H9 (cell line): ENCODE results near the gene DDRGK1. TPM values are rescaled to one million over a fixed set of nuclear protein-coding genes. Genes with fewer than 3 reads are reported as not detected.
A peak's percentile ranks its signal among the peaks of the same experiment; 100 is the strongest.

Experiments used
- DNase-seq: peaks from one replicate; pipeline ENCODE4 v3.0.0-alpha.2; 2017
- H2AFZ ChIP-seq: one replicate; pipeline ENCODE4 v1.6.1; 2013; ENCODE audit warnings: mild to moderate bottlenecking, low read length, control low read depth, moderate library complexity
- H2AK5ac ChIP-seq: 2 replicates; pipeline ENCODE4 v1.6.1; 2013; ENCODE audit warnings: low read length, control low read depth, mixed read lengths; ENCODE audit not compliant: insufficient read length
- H2BK120ac ChIP-seq: one replicate; pipeline ENCODE4 v1.6.1; 2013; ENCODE audit warnings: low read depth, mild to moderate bottlenecking, low read length, control low read depth, inconsistent platforms; ENCODE audit not compliant: poor library complexity, severe bottlenecking
- H2BK12ac ChIP-seq: 2 replicates; pipeline ENCODE4 v1.6.1; 2013; ENCODE audit warnings: low read length, control low read depth, mixed read lengths, low read depth; ENCODE audit not compliant: insufficient read length
- H2BK15ac ChIP-seq: 2 replicates; pipeline ENCODE4 v1.6.1; 2013; ENCODE audit warnings: low read depth, low read length, control low read depth
- H2BK20ac ChIP-seq: one replicate; pipeline ENCODE4 v1.6.1; 2013; ENCODE audit warnings: low read depth, mild to moderate bottlenecking, low read length, control low read depth, inconsistent platforms; ENCODE audit not compliant: poor library complexity, severe bottlenecking
- H2BK5ac ChIP-seq: 2 replicates; pipeline ENCODE4 v1.6.1; 2013; ENCODE audit warnings: low read length, control low read depth, mixed read lengths; ENCODE audit not compliant: insufficient read length
- H3K14ac ChIP-seq: 2 replicates; pipeline ENCODE4 v1.6.1; 2013; ENCODE audit warnings: low read length, control low read depth; ENCODE audit not compliant: insufficient read depth
- H3K18ac ChIP-seq: 2 replicates; pipeline ENCODE4 v1.6.1; 2013; ENCODE audit warnings: low read depth, mild to moderate bottlenecking, mixed read lengths, low read length, control low read depth; ENCODE audit not compliant: insufficient read length
- H3K23ac ChIP-seq: 2 replicates; pipeline ENCODE4 v1.6.1; 2013; ENCODE audit warnings: low read length, control low read depth, mixed read lengths, low read depth; ENCODE audit not compliant: insufficient read length
- H3K23me2 ChIP-seq: 2 replicates; pipeline ENCODE4 v1.6.1; 2013; ENCODE audit warnings: low read depth, mild to moderate bottlenecking, mixed read lengths, low read length, control low read depth; ENCODE audit not compliant: insufficient read length, poor library complexity, severe bottlenecking
- H3K27ac ChIP-seq: 2 replicates; pipeline ENCODE4 v1.5.1; 2013; ENCODE audit warnings: low read length, control low read depth, mixed read lengths, low read depth; ENCODE audit not compliant: insufficient read length
- H3K27me3 ChIP-seq: 2 replicates; pipeline ENCODE4 v1.6.1; 2013; ENCODE audit warnings: low read length, control low read depth, inconsistent platforms; ENCODE audit not compliant: insufficient read depth
- H3K4ac ChIP-seq: 2 replicates; pipeline ENCODE4 v1.6.1; 2013; ENCODE audit warnings: low read depth, mild to moderate bottlenecking, control low read depth, inconsistent platforms, low read length, moderate library complexity
- H3K4me1 ChIP-seq: 2 replicates; pipeline ENCODE4 v1.6.1; 2013; ENCODE audit warnings: low read length, control low read depth, inconsistent platforms; ENCODE audit not compliant: insufficient read depth
- H3K4me2 ChIP-seq: 2 replicates; pipeline ENCODE4 v1.6.1; 2013; ENCODE audit warnings: low read length, control low read depth, mixed read lengths; ENCODE audit not compliant: insufficient read length, insufficient read depth
- H3K56ac ChIP-seq: 2 replicates; pipeline ENCODE4 v1.6.1; 2013; ENCODE audit warnings: low read depth, mild to moderate bottlenecking, mixed read lengths, low read length, control low read depth; ENCODE audit not compliant: insufficient read length
- H3K79me1 ChIP-seq: 2 replicates; pipeline ENCODE4 v1.6.1; 2013; ENCODE audit warnings: low read depth, mild to moderate bottlenecking, moderate library complexity, low read length, control low read depth, inconsistent platforms; ENCODE audit not compliant: insufficient read depth, poor library complexity, severe bottlenecking
- H3K79me2 ChIP-seq: 2 replicates; pipeline ENCODE4 v1.6.1; 2013; ENCODE audit warnings: low read length, control low read depth, inconsistent platforms; ENCODE audit not compliant: insufficient read depth
- H3K9ac ChIP-seq: 2 replicates; pipeline ENCODE4 v1.6.1; 2013; ENCODE audit warnings: low read length, control low read depth, mixed read lengths; ENCODE audit not compliant: insufficient read length; ENCODE audit errors: extremely low read depth
- H3K9me3 ChIP-seq: one replicate; pipeline ENCODE4 v1.6.1; 2013; ENCODE audit warnings: low read depth, low read length, inconsistent platforms; ENCODE audit not compliant: control insufficient read depth
- H3T11ph ChIP-seq: one replicate; pipeline ENCODE4 v1.6.1; 2013; ENCODE audit warnings: mild to moderate bottlenecking, low read length, control low read depth, inconsistent platforms
- H4K20me1 ChIP-seq: one replicate; pipeline ENCODE4 v1.6.1; 2013; ENCODE audit not compliant: control insufficient read depth, insufficient read length, insufficient read depth
- H4K5ac ChIP-seq: 2 replicates; pipeline ENCODE4 v1.6.1; 2013; ENCODE audit warnings: low read depth, mild to moderate bottlenecking, mixed read lengths, low read length, control low read depth; ENCODE audit not compliant: insufficient read length
- H4K8ac ChIP-seq: replicated peaks from 2 replicates; pipeline ENCODE4 v1.6.1; 2013; ENCODE audit warnings: low read length, control low read depth, mixed read lengths, low read depth; ENCODE audit not compliant: insufficient read length
- H4K91ac ChIP-seq: 2 replicates; pipeline ENCODE4 v1.6.1; 2013; ENCODE audit warnings: low read depth, mild to moderate bottlenecking, moderate library complexity, mixed read lengths, low read length, control low read depth; ENCODE audit not compliant: insufficient read length
- H3K27ac Mint-ChIP-seq, 3 experiments: 2 replicates in 2 of 3; 3 replicates in 1 of 3; pipeline ENCODE4 v1.8.0; 2020 to 2021; ENCODE audit warnings: mixed read lengths in 3 of 3, mild to moderate bottlenecking in 1 of 3, moderate library complexity in 1 of 3
- H3K27me3 Mint-ChIP-seq: 2 replicates; pipeline ENCODE4 v1.8.0; 2021; ENCODE audit warnings: low read depth, mild to moderate bottlenecking, moderate library complexity, mixed read lengths
- H3K36me3 Mint-ChIP-seq, 3 experiments: 2 replicates in 2 of 3; 3 replicates in 1 of 3; pipeline ENCODE4 v1.8.0; 2020 to 2021; ENCODE audit warnings: low read depth in 3 of 3, mixed read lengths in 3 of 3; ENCODE audit not compliant: insufficient read depth in 1 of 3
- H3K4me1 Mint-ChIP-seq, 2 experiments: 2 replicates each; pipeline ENCODE4 v1.8.0; 2020; ENCODE audit warnings: mixed read lengths in 2 of 2
- H3K4me3 Mint-ChIP-seq, 2 experiments: 2 replicates in 1 of 2; 3 replicates in 1 of 2; pipeline ENCODE4 v1.8.0; 2020 to 2021; ENCODE audit warnings: mild to moderate bottlenecking in 2 of 2, mixed read lengths in 2 of 2, moderate library complexity in 1 of 2
- H3K9me3 Mint-ChIP-seq, 2 experiments: 2 replicates in 1 of 2; 3 replicates in 1 of 2; pipeline ENCODE4 v1.8.0; 2020; ENCODE audit warnings: mild to moderate bottlenecking in 2 of 2, mixed read lengths in 2 of 2, moderate library complexity in 1 of 2
- CTCF ChIP-seq: fragments of 200-600 bp; sonication (generic); conservative IDR thresholded peaks from 3 replicates; pipeline ENCODE4 v1.8.0; 2021; ENCODE audit warnings: antibody characterized with exemption, mild to moderate bottlenecking
- WGBS: extraction: QIAGEN DNeasy Blood & Tissue Kit; methylation state at CpG from one replicate; pipeline ENCODE4 v1.1.7; 2013; ENCODE audit warnings: missing lambda C conversion rate, low lambda C conversion rate, mixed read lengths; ENCODE audit not compliant: insufficient read length; ENCODE audit errors: extremely low coverage; 5-methylcytosine and 5-hydroxymethylcytosine counted together
- total RNA-seq: library from RNA; stranded (reverse); gene quantifications from 2 replicates; pipeline ENCODE4 v1.2.1, GENCODE V29; 2021

Gene DDRGK1
- total RNA-seq, 1 experiment from 2014 or later = 58.1 TPM

GRCh38 chr20:3248167-3248992 lies 43.9 kb upstream of the DDRGK1 start:
- no peak overlapping the region for H3K27ac Mint-ChIP-seq
- H3K4me3 Mint-ChIP-seq = peak overlapping the region; percentile 38 to 73
- no peak overlapping the region for H3K18ac ChIP-seq
- peak; percentile 73 for DNase-seq
- no peak overlapping the region for H3K23ac ChIP-seq
- H2BK15ac ChIP-seq = no peak overlapping the region
- H3K23me2 ChIP-seq = peaks cover 8% of the 10 kb centered on the region
- H3K56ac ChIP-seq = no peak overlapping the region
- H3K27me3 ChIP-seq = no peaks in the 10 kb centered on the region; the same call in 1 of the 2 replicates
- H3K9ac ChIP-seq = no peak overlapping the region
- H2AFZ ChIP-seq = no peak overlapping the region
- no peak overlapping the region for H2BK12ac ChIP-seq
- H2BK120ac ChIP-seq = no peak overlapping the region
- H3K27me3 Mint-ChIP-seq = peaks cover 45% of the 10 kb centered on the region
- no peak overlapping the region for H2BK20ac ChIP-seq
- H2BK5ac ChIP-seq = no peak overlapping the region
- H3K4me1 ChIP-seq = no peaks in the 10 kb centered on the region; the same call in 1 of the 2 replicates
- H3K27ac ChIP-seq = no peak overlapping the region
- H4K8ac ChIP-seq = no peak overlapping the region
- H3K4ac ChIP-seq = no peak overlapping the region
- H4K20me1 ChIP-seq = no peaks in the 10 kb centered on the region
- no peaks in the 10 kb centered on the region for H3K79me1 ChIP-seq
- H4K5ac ChIP-seq = no peak overlapping the region
- no peak overlapping the region for H3T11ph ChIP-seq
- H3K4me1 Mint-ChIP-seq = peaks cover 13 to 16% of the 10 kb centered on the region in 2 experiments
- H3K36me3 Mint-ChIP-seq = no peaks in the 10 kb centered on the region; a peak in 2 of 7 replicates
- no peak overlapping the region for H4K91ac ChIP-seq
- no peaks in the 10 kb centered on the region for H3K9me3 Mint-ChIP-seq
- no peak overlapping the region for H3K14ac ChIP-seq
- no peak overlapping the region for H2AK5ac ChIP-seq
- H3K79me2 ChIP-seq = no peaks in the 10 kb centered on the region
- no peaks in the 10 kb centered on the region for H3K9me3 ChIP-seq
- no CpG with 5 or more reads among the region's 53 CpGs for WGBS
- H3K4me2 ChIP-seq = peak overlapping the region; percentile 50
- no peak; the same call in 2 of the 3 replicates for TF ChIP-seq CTCF
